Measurements from ENCODE around the gene FBP2.

FBP2 gene

GRCh38 chr9:94586814-94587213 lies 6.8 kb downstream of the FBP2 start:
- no peaks in the 10 kb centered on the region for H3K9me3 ChIP-seq (ENCODE audit: control insufficient read depth, insufficient read depth, low read depth, low read length)
- no peak for TF ChIP-seq ZNF202 (tag by site-specific recombination; IDR thresholded peaks at IDR 0.05; ENCODE audit: borderline replicate concordance)
- no peak for TF ChIP-seq SP3 (tag by site-specific recombination; IDR thresholded peaks at IDR 0.05)
- TF ChIP-seq ZNF311 (tag by site-specific recombination; IDR thresholded peaks at IDR 0.05; ENCODE audit: borderline replicate concordance), result no peak
- TF ChIP-seq ZNF639 (tag by site-specific recombination; IDR thresholded peaks at IDR 0.05), result no peak
- no peak for TF ChIP-seq ZNF555 (tag by site-specific recombination; conservative IDR thresholded peaks at IDR 0.05)
- TF ChIP-seq KLF8 (tag by site-specific recombination; IDR thresholded peaks at IDR 0.05), result no peak
- no peak for TF ChIP-seq ZBTB7A (tag by site-specific recombination; IDR thresholded peaks at IDR 0.05; ENCODE audit: low read depth)
- ChIA-PET CTCF (interaction anchor here (0.8 kb wide), 1 partner anchor 573 kb away, joined by 3 read pairs; no protein-coding TSS in a partner anchor), POLR2A (no interaction called here)
- no peak overlapping the region for H3K4me3 ChIP-seq (ENCODE audit: low read depth, low read length)
- H3K36me3 ChIP-seq (ENCODE audit: control insufficient read depth in 2 of 2, insufficient read depth in 1 of 2, low read length in 2 of 2), result no peaks in the 10 kb centered on the region
- H3K4me1 ChIP-seq (ENCODE audit: control insufficient read depth, insufficient read depth, low read length), result no peaks in the 10 kb centered on the region
- H3K27ac ChIP-seq (ENCODE audit: extremely low read depth, low read depth, low read length), result no peak overlapping the region

GRCh38 chr9:94586316-94586715 lies 7.3 kb downstream of the FBP2 start:
- POLR2A ChIA-PET, result no interaction called here
- H3K36me3 ChIP-seq (ENCODE audit: control insufficient read depth in 2 of 2, insufficient read depth in 1 of 2, low read length in 2 of 2), result no peaks in the 10 kb centered on the region
- no peak overlapping the region for H3K27ac ChIP-seq (ENCODE audit: extremely low read depth, low read depth, low read length)
- no peaks in the 10 kb centered on the region for H3K9me3 ChIP-seq (ENCODE audit: control insufficient read depth, insufficient read depth, low read depth, low read length)
- no peaks in the 10 kb centered on the region for H3K4me1 ChIP-seq (ENCODE audit: control insufficient read depth, insufficient read depth, low read length)
- TF ChIP-seq PRDM4 (tag by site-specific recombination; IDR thresholded peaks at IDR 0.05) (no peak), ZNF140 (tag by site-specific recombination; IDR thresholded peaks at IDR 0.05) (no peak), SP3 (tag by site-specific recombination; IDR thresholded peaks at IDR 0.05) (no peak), ZNF26 (tag by site-specific recombination; IDR thresholded peaks at IDR 0.05) (no peak), ELK4 (IDR thresholded peaks at IDR 0.05; ENCODE audit: borderline replicate concordance, low read depth, low read length) (no peak), REPIN1 (tag by site-specific recombination; IDR thresholded peaks at IDR 0.05; ENCODE audit: low read depth) (no peak), ZNF311 (tag by site-specific recombination; IDR thresholded peaks at IDR 0.05; ENCODE audit: borderline replicate concordance) (no peak)
- no peak overlapping the region for H3K4me3 ChIP-seq (ENCODE audit: low read depth, low read length)
- CTCF ChIA-PET, result interaction anchor here (0.8 kb wide), 1 partner anchor 572 kb away, joined by 3 read pairs; no protein-coding TSS in a partner anchor

- H3K4me3 ChIP-seq (ENCODE audit: low read depth, low read length), result no peak overlapping the region
- no peaks in the 10 kb centered on the region for H3K9me3 ChIP-seq (ENCODE audit: control insufficient read depth, insufficient read depth, low read depth, low read length)
- TF ChIP-seq ZNF433 (tag by site-specific recombination; IDR thresholded peaks at IDR 0.05; ENCODE audit: low read depth) (no peak), ZNF549 (tag by site-specific recombination; IDR thresholded peaks at IDR 0.05) (no peak), IKZF3 (tag by site-specific recombination; IDR thresholded peaks at IDR 0.05) (no peak), ZNF692 (tag by site-specific recombination; IDR thresholded peaks at IDR 0.05) (no peak), ZNF747 (tag by site-specific recombination; IDR thresholded peaks at IDR 0.05) (no peak)
- no peaks in the 10 kb centered on the region for H3K36me3 ChIP-seq (ENCODE audit: control insufficient read depth in 2 of 2, insufficient read depth in 1 of 2, low read length in 2 of 2)
- ChIA-PET POLR2A (no interaction called here), CTCF (no interaction called here)
- no peak overlapping the region for H3K27ac ChIP-seq (ENCODE audit: extremely low read depth, low read depth, low read length)
- no peaks in the 10 kb centered on the region for H3K4me1 ChIP-seq (ENCODE audit: control insufficient read depth, insufficient read depth, low read length)
Measured at GRCh38 chr9:94584555-94584954, 9.1 kb downstream of the FBP2 start.
